Sciatic nerve (tissue), 2 donors: ENCODE measurements around the gene STK35. TPM values are rescaled to one million over a fixed set of nuclear protein-coding genes. Genes with fewer than 3 reads are reported as not detected.

ENCODE experiments used
- ATAC-seq: fragments of 200-7000 bp; cut with Tn5 transposase; one replicate; pipeline ENCODE4 v1.9.1; 2020; ENCODE audit warnings: mild to moderate bottlenecking, moderate library complexity
- DNase-seq: peaks from one replicate; pipeline ENCODE4 v3.0.0-alpha.2; 2020; ENCODE audit warnings: low spot score
- intact Hi-C: fragments of 100-400 bp; cut with DNase I; formaldehyde crosslinking; loops from one replicate; pipeline ENCODE4 v1.14.2; 2022
- total RNA-seq: library from RNA; stranded (reverse); fragmentation: NEBNext Ultra II Directional; extraction: Animal tissue kit (Norgen Biotek cat#: 25700); gene quantifications from one replicate; pipeline ENCODE4 v1.2.1, GENCODE V29; 2021
- donor health status: DM: no; HTN: no; CAD: no.
- donor health status: DM: no; HTN: no; CAD: no.

The STK35 gene
- total RNA-seq, 1 donor from 2014 or later = 10.2 TPM

- intact Hi-C loops = no loop called here
- no peak for DNase-seq
These were observed 26.9 kb downstream of the STK35 start for GRCh38 chr20:2128542-2128941.

GRCh38 chr20:2130062-2130591 lies 28.5 kb downstream of the STK35 start:
- intact Hi-C loops = no loop called here
- no peak for DNase-seq
- no peak for ATAC-seq

More at GRCh38 chr20:2128542-2128941, 26.9 kb downstream of the STK35 start:
- ATAC-seq = no peak

- ATAC-seq (no peak), DNase-seq (no peak)
- intact Hi-C loops = no loop called here
These were observed 29.1 kb downstream of the STK35 start for GRCh38 chr20:2130683-2131082.

GRCh38 chr20:2131366-2131765 lies 29.7 kb downstream of the STK35 start:
- DNase-seq (no peak), ATAC-seq (no peak)
- intact Hi-C loops = no loop called here

GRCh38 chr20:2132461-2132901 lies 30.9 kb downstream of the STK35 start:
- intact Hi-C loops = no loop called here
- ATAC-seq (no peak), DNase-seq (no peak)

- peak; percentile 85 for ATAC-seq
- intact Hi-C loops = no loop called here
- DNase-seq = no peak
These were observed 31.9 kb downstream of the STK35 start for GRCh38 chr20:2133318-2134183.

- intact Hi-C loops = no loop called here
- ATAC-seq (no peak), DNase-seq (no peak)
These were observed 33.4 kb downstream of the STK35 start for GRCh38 chr20:2135013-2135412.

- ATAC-seq (no peak), DNase-seq (no peak)
- intact Hi-C loops = no loop called here
These were observed 34.6 kb downstream of the STK35 start for GRCh38 chr20:2136275-2136674.

GRCh38 chr20:2137552-2138201 lies 36.0 kb downstream of the STK35 start:
- intact Hi-C loops = no loop called here
- ATAC-seq = no peak

GRCh38 chr20:2138396-2138795 lies 36.8 kb downstream of the STK35 start:
- ATAC-seq (no peak), DNase-seq (no peak)
- intact Hi-C loops = no loop called here

More at GRCh38 chr20:2137552-2138201, 36.0 kb downstream of the STK35 start:
- no peak for DNase-seq

- intact Hi-C loops = no loop called here
- no peak for ATAC-seq
- no peak for DNase-seq
These were observed 37.6 kb downstream of the STK35 start for GRCh38 chr20:2139250-2139649.

- no peak for ATAC-seq
- intact Hi-C loops = no loop called here
These were observed 38.1 kb downstream of the STK35 start for GRCh38 chr20:2139736-2140135.

GRCh38 chr20:2140561-2140960 lies 38.9 kb downstream of the STK35 start:
- DNase-seq = peak; percentile 67

More at GRCh38 chr20:2139736-2140135, 38.1 kb downstream of the STK35 start:
- DNase-seq = no peak

GRCh38 chr20:2141600-2142575 lies 40.3 kb downstream of the STK35 start:
- DNase-seq = no peak
- no peak for ATAC-seq
- intact Hi-C loops = no loop called here

More at GRCh38 chr20:2140561-2140960, 38.9 kb downstream of the STK35 start:
- ATAC-seq = peak; percentile 78
- intact Hi-C loops = no loop called here

GRCh38 chr20:2142649-2143048 lies 41.0 kb downstream of the STK35 start:
- intact Hi-C loops = no loop called here
- no peak for ATAC-seq
- no peak for DNase-seq

- DNase-seq (no peak), ATAC-seq (no peak)
- intact Hi-C loops = no loop called here
These were observed 42.0 kb downstream of the STK35 start for GRCh38 chr20:2143594-2143993.

- intact Hi-C loops = loop anchor here (1.0 kb wide), 1 partner anchor 345 kb away; no protein-coding TSS in a partner anchor
- DNase-seq (no peak), ATAC-seq (no peak)
These were observed 43.2 kb downstream of the STK35 start for GRCh38 chr20:2144850-2145249.

GRCh38 chr20:2145376-2145775 lies 43.7 kb downstream of the STK35 start:
- intact Hi-C loops = no loop called here
- ATAC-seq (no peak), DNase-seq (no peak)
